GM23338 (cell line): ENCODE results near the gene JAG1. TPM values are rescaled to one million over a fixed set of nuclear protein-coding genes. Genes with fewer than 3 reads are reported as not detected.

Source experiments
- ATAC-seq: fragments of 200-7000 bp; cut with Tn5 transposase; 3 replicates; pipeline ENCODE4 v1.9.1; 2020
- DNase-seq: peaks from one replicate; pipeline ENCODE4 v3.0.0-alpha.2; 2015; ENCODE audit warnings: low spot score
- H2AFZ ChIP-seq: fragments of 200-600 bp; sonication (generic); 2 replicates; pipeline ENCODE4 v1.8.0; 2016; ENCODE audit warnings: antibody characterized with exemption, mild to moderate bottlenecking, moderate library complexity
- H3F3A ChIP-seq: fragments of 200-600 bp; sonication (generic); replicated peaks from 2 replicates; pipeline ENCODE4 v1.8.0; 2017; ENCODE audit warnings: antibody characterized with exemption, mixed run types, low read depth
- H3K27ac ChIP-seq: fragments of 200-600 bp; sonication (generic); 2 replicates; pipeline ENCODE4 v1.6.1; 2016; ENCODE audit warnings: low read depth
- H3K27me3 ChIP-seq: fragments of 200-600 bp; sonication (generic); 2 replicates; pipeline ENCODE4 v1.8.0; 2016; ENCODE audit warnings: mild to moderate bottlenecking, mixed run types, moderate library complexity; ENCODE audit not compliant: insufficient read depth
- H3K36me3 ChIP-seq: fragments of 200-600 bp; sonication (generic); 2 replicates; pipeline ENCODE4 v1.8.0; 2016; ENCODE audit warnings: mild to moderate bottlenecking; ENCODE audit not compliant: insufficient read depth
- H3K4me1 ChIP-seq: fragments of 200-600 bp; sonication (generic); 2 replicates; pipeline ENCODE4 v1.8.0; 2016; ENCODE audit warnings: mild to moderate bottlenecking, moderate library complexity; ENCODE audit not compliant: insufficient read depth
- H3K4me2 ChIP-seq: fragments of 200-600 bp; sonication (generic); 2 replicates; pipeline ENCODE4 v1.7.1; 2017; ENCODE audit warnings: mixed run types
- H3K4me3 ChIP-seq: fragments of 200-600 bp; sonication (generic); 2 replicates; pipeline ENCODE4 v1.6.1; 2016; ENCODE audit warnings: mixed run types
- H3K79me2 ChIP-seq: fragments of 200-600 bp; sonication (generic); replicated peaks from 2 replicates; pipeline ENCODE4 v1.8.0; 2017; ENCODE audit warnings: mild to moderate bottlenecking; ENCODE audit not compliant: insufficient read depth
- H3K9me2 ChIP-seq: fragments of 200-600 bp; sonication (generic); 2 replicates; pipeline ENCODE4 v1.8.0; 2017; ENCODE audit not compliant: insufficient read depth
- H4K20me1 ChIP-seq: fragments of 200-600 bp; sonication (generic); replicated peaks from 2 replicates; pipeline ENCODE4 v1.8.0; 2017; ENCODE audit warnings: mild to moderate bottlenecking; ENCODE audit not compliant: insufficient read depth
- H3K27ac Mint-ChIP-seq: 2 replicates; pipeline ENCODE4 v1.8.0; 2020; ENCODE audit warnings: inconsistent platforms, mild to moderate bottlenecking, moderate library complexity, mixed read lengths
- H3K27me3 Mint-ChIP-seq: 3 replicates; pipeline ENCODE4 v1.8.0; 2022; ENCODE audit warnings: low read depth, mild to moderate bottlenecking, moderate library complexity, mixed read lengths, inconsistent platforms; ENCODE audit not compliant: insufficient read depth, poor library complexity
- H3K36me3 Mint-ChIP-seq: 3 replicates; pipeline ENCODE4 v1.8.0; 2021; ENCODE audit warnings: low read depth, mild to moderate bottlenecking, inconsistent platforms, moderate library complexity, mixed read lengths
- H3K4me1 Mint-ChIP-seq: 3 replicates; pipeline ENCODE4 v1.8.0; 2020; ENCODE audit warnings: mild to moderate bottlenecking, inconsistent platforms, mixed read lengths
- H3K4me3 Mint-ChIP-seq: 3 replicates; pipeline ENCODE4 v1.8.0; 2021; ENCODE audit warnings: moderate library complexity, mild to moderate bottlenecking, inconsistent platforms, mixed read lengths
- H3K9me3 Mint-ChIP-seq: 3 replicates; pipeline ENCODE4 v1.8.0; 2020; ENCODE audit warnings: moderate library complexity, mild to moderate bottlenecking, inconsistent platforms, mixed read lengths
- CREB1 ChIP-seq: fragments of 250-450 bp; sonication (Bioruptor Pico); IDR thresholded peaks from 2 replicates; pipeline ENCODE4 v1.5.0; 2020; ENCODE audit warnings: low read depth, mild to moderate bottlenecking, moderate library complexity
- CTCF ChIP-seq, 2 experiments: fragments of 200-600 bp in 1 of 2; sonication (generic) in 1 of 2; conservative IDR thresholded peaks; 2 replicates each; pipeline versions ENCODE4 v1.5.1 to v1.6.1; 2016 to 2017; ENCODE audit warnings: antibody characterized with exemption in 2 of 2, low read depth in 2 of 2, mild to moderate bottlenecking in 2 of 2, moderate library complexity in 1 of 2
- NANOG ChIP-seq: IDR thresholded peaks from 2 replicates; pipeline ENCODE4 v1.6.1; 2016; ENCODE audit warnings: antibody characterized with exemption, borderline replicate concordance
- REST ChIP-seq: IDR thresholded peaks from one replicate; pipeline ENCODE4 v1.6.1; 2018; ENCODE audit warnings: antibody characterized with exemption; ENCODE audit not compliant: unreplicated experiment
- polyA plus RNA-seq: library from polyadenylated mRNA; unstranded; fragments of >200 nt; fragmentation: Nextera tagmentation; extraction: Ambion mirVana; gene quantifications from 2 replicates; pipeline ENCODE4 v1.2.1, GENCODE V29; 2016
- total RNA-seq: library from RNA; depleted of rRNA; stranded (reverse); fragments of >200 nt; shearing (Covaris generic); gene quantifications from 2 replicates; pipeline ENCODE4 v1.2.3, GENCODE V29; 2014
- TF ChIP-seq, protein P1 (sequence below): IDR thresholded peaks from 2 replicates; pipeline ENCODE4 v1.6.1; 2016; ENCODE audit warnings: antibody characterized with exemption

JAG1 gene
- total and polyA plus RNA-seq, 2 experiments from 2014 or later = 9.7 to 46.5 TPM

DNA sequence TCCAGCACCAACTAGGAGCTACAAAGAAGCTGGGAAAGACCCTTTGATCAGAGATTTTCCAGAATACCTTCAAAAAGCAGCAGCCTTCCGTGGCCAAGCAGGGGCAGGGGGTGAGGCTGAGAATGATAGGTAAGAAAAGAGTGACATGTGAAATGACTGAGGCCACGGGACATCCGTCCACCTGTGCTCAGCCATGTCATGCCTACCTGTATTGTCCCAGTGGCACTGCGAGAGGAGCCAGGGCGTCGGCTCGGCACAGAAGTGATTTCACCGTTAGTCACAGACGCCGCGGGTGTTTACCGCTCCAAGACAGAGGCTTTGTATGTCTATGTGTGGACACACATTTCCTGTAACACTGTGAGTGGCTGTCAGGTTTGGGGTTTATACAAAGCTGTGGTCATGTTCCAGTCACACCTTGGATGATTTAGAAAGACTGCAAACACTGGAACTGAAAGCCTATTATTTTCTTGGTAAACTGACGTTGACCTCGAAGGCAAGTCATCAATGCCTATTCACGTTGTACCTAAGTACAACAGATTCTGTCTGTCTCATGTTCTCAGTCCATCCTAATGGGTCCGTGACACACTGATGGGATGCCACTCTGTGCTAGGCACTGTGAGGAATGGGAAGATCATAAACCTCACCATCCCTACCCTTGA, 32.1 kb upstream of the JAG1 start:
- Histone ChIP-seq H3K27me3 (no peaks in the 10 kb centered on the region), H2AFZ (no peak overlapping the region)
- TF ChIP-seq CREB1 (CRISPR knock-in tag) (no peak), REST (no peak)
- TF ChIP-seq, protein P1, sequence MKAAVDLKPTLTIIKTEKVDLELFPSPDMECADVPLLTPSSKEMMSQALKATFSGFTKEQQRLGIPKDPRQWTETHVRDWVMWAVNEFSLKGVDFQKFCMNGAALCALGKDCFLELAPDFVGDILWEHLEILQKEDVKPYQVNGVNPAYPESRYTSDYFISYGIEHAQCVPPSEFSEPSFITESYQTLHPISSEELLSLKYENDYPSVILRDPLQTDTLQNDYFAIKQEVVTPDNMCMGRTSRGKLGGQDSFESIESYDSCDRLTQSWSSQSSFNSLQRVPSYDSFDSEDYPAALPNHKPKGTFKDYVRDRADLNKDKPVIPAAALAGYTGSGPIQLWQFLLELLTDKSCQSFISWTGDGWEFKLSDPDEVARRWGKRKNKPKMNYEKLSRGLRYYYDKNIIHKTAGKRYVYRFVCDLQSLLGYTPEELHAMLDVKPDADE = no peak

GRCh38 chr20:10701607-10702006, 27.8 kb upstream of the JAG1 start:
- Histone ChIP-seq H3K27me3 (no peaks in the 10 kb centered on the region), H2AFZ (no peak overlapping the region), H3F3A (no peaks in the 10 kb centered on the region), H3K9me2 (peaks cover 17% of the 10 kb centered on the region), H3K36me3 (no peaks in the 10 kb centered on the region), H3K79me2 (no peaks in the 10 kb centered on the region), H3K4me3 (no peak overlapping the region), H3K4me1 (no peaks in the 10 kb centered on the region), H3K27ac (no peak overlapping the region), H4K20me1 (no peaks in the 10 kb centered on the region), H3K4me2 (no peak overlapping the region)
- ATAC-seq (no peak), DNase-seq (no peak)
- no peak overlapping the region for H3K4me3 Mint-ChIP-seq
- H3K4me1 Mint-ChIP-seq = no peaks in the 10 kb centered on the region
- peaks cover 2% of the 10 kb centered on the region for H3K27me3 Mint-ChIP-seq
- 0 out of 3 replicates have a peak, but pooled peaks cover 2% of the 10 kb centered on the region for H3K36me3 Mint-ChIP-seq
- H3K9me3 Mint-ChIP-seq = 0 out of 3 replicates have a peak, but pooled peaks cover 2% of the 10 kb centered on the region
- H3K27ac Mint-ChIP-seq = no peak overlapping the region
- no peak for TF ChIP-seq NANOG
- TF ChIP-seq CTCF (conservative IDR thresholded peaks at IDR 0.05; ENCODE audit: low read depth in 2 of 2) = peak in 1 of 2 experiments; percentile 24; a peak in 2 of 4 replicates
- TF ChIP-seq, protein P1 = no peak

More for the DNA sequence above, 32.1 kb upstream of the JAG1 start:
- H3K4me1 ChIP-seq = no peaks in the 10 kb centered on the region
- H3K36me3 Mint-ChIP-seq = 0 out of 3 replicates have a peak, but pooled peaks cover 2% of the 10 kb centered on the region
- H3F3A ChIP-seq = no peaks in the 10 kb centered on the region
- DNase-seq = no peak
- no peak overlapping the region for H3K4me3 ChIP-seq
- no peak overlapping the region; the same call in 1 of the 2 replicates for H3K27ac Mint-ChIP-seq
- H3K9me2 ChIP-seq = peaks cover 8% of the 10 kb centered on the region; the same call in 1 of the 2 replicates
- peaks cover 4% of the 10 kb centered on the region; the same call in 2 of the 3 replicates for H3K4me1 Mint-ChIP-seq
- H3K27me3 Mint-ChIP-seq = peaks cover 2% of the 10 kb centered on the region
- H3K27ac ChIP-seq = no peak overlapping the region
- no peaks in the 10 kb centered on the region for H3K36me3 ChIP-seq
- H4K20me1 ChIP-seq = no peaks in the 10 kb centered on the region
- 0 out of 3 replicates have a peak, but pooled peaks cover 2% of the 10 kb centered on the region for H3K9me3 Mint-ChIP-seq
- H3K79me2 ChIP-seq = no peaks in the 10 kb centered on the region
- ATAC-seq = no peak
- no peak overlapping the region for H3K4me3 Mint-ChIP-seq
- H3K4me2 ChIP-seq = no peak overlapping the region
